H9 (cell line): ENCODE data around the gene IFT80. TPM values are rescaled to one million over a fixed set of nuclear protein-coding genes. Genes with fewer than 3 reads are reported as not detected.

Source experiments
- DNase-seq: peaks from one replicate; pipeline ENCODE4 v3.0.0-alpha.2; 2017
- H2AFZ ChIP-seq: one replicate; pipeline ENCODE4 v1.6.1; 2013; ENCODE audit warnings: mild to moderate bottlenecking, low read length, control low read depth, moderate library complexity
- H2AK5ac ChIP-seq: 2 replicates; pipeline ENCODE4 v1.6.1; 2013; ENCODE audit warnings: low read length, control low read depth, mixed read lengths; ENCODE audit not compliant: insufficient read length
- H2BK120ac ChIP-seq: one replicate; pipeline ENCODE4 v1.6.1; 2013; ENCODE audit warnings: low read depth, mild to moderate bottlenecking, low read length, control low read depth, inconsistent platforms; ENCODE audit not compliant: poor library complexity, severe bottlenecking
- H2BK12ac ChIP-seq: 2 replicates; pipeline ENCODE4 v1.6.1; 2013; ENCODE audit warnings: low read length, control low read depth, mixed read lengths, low read depth; ENCODE audit not compliant: insufficient read length
- H2BK15ac ChIP-seq: 2 replicates; pipeline ENCODE4 v1.6.1; 2013; ENCODE audit warnings: low read depth, low read length, control low read depth
- H2BK20ac ChIP-seq: one replicate; pipeline ENCODE4 v1.6.1; 2013; ENCODE audit warnings: low read depth, mild to moderate bottlenecking, low read length, control low read depth, inconsistent platforms; ENCODE audit not compliant: poor library complexity, severe bottlenecking
- H2BK5ac ChIP-seq: 2 replicates; pipeline ENCODE4 v1.6.1; 2013; ENCODE audit warnings: low read length, control low read depth, mixed read lengths; ENCODE audit not compliant: insufficient read length
- H3K14ac ChIP-seq: 2 replicates; pipeline ENCODE4 v1.6.1; 2013; ENCODE audit warnings: low read length, control low read depth; ENCODE audit not compliant: insufficient read depth
- H3K18ac ChIP-seq: 2 replicates; pipeline ENCODE4 v1.6.1; 2013; ENCODE audit warnings: low read depth, mild to moderate bottlenecking, mixed read lengths, low read length, control low read depth; ENCODE audit not compliant: insufficient read length
- H3K23ac ChIP-seq: 2 replicates; pipeline ENCODE4 v1.6.1; 2013; ENCODE audit warnings: low read length, control low read depth, mixed read lengths, low read depth; ENCODE audit not compliant: insufficient read length
- H3K23me2 ChIP-seq: 2 replicates; pipeline ENCODE4 v1.6.1; 2013; ENCODE audit warnings: low read depth, mild to moderate bottlenecking, mixed read lengths, low read length, control low read depth; ENCODE audit not compliant: insufficient read length, poor library complexity, severe bottlenecking
- H3K27ac ChIP-seq: 2 replicates; pipeline ENCODE4 v1.5.1; 2013; ENCODE audit warnings: low read length, control low read depth, mixed read lengths, low read depth; ENCODE audit not compliant: insufficient read length
- H3K27me3 ChIP-seq: 2 replicates; pipeline ENCODE4 v1.6.1; 2013; ENCODE audit warnings: low read length, control low read depth, inconsistent platforms; ENCODE audit not compliant: insufficient read depth
- H3K4ac ChIP-seq: 2 replicates; pipeline ENCODE4 v1.6.1; 2013; ENCODE audit warnings: low read depth, mild to moderate bottlenecking, control low read depth, inconsistent platforms, low read length, moderate library complexity
- H3K4me1 ChIP-seq: 2 replicates; pipeline ENCODE4 v1.6.1; 2013; ENCODE audit warnings: low read length, control low read depth, inconsistent platforms; ENCODE audit not compliant: insufficient read depth
- H3K4me2 ChIP-seq: 2 replicates; pipeline ENCODE4 v1.6.1; 2013; ENCODE audit warnings: low read length, control low read depth, mixed read lengths; ENCODE audit not compliant: insufficient read length, insufficient read depth
- H3K56ac ChIP-seq: 2 replicates; pipeline ENCODE4 v1.6.1; 2013; ENCODE audit warnings: low read depth, mild to moderate bottlenecking, mixed read lengths, low read length, control low read depth; ENCODE audit not compliant: insufficient read length
- H3K79me1 ChIP-seq: 2 replicates; pipeline ENCODE4 v1.6.1; 2013; ENCODE audit warnings: low read depth, mild to moderate bottlenecking, moderate library complexity, low read length, control low read depth, inconsistent platforms; ENCODE audit not compliant: insufficient read depth, poor library complexity, severe bottlenecking
- H3K79me2 ChIP-seq: 2 replicates; pipeline ENCODE4 v1.6.1; 2013; ENCODE audit warnings: low read length, control low read depth, inconsistent platforms; ENCODE audit not compliant: insufficient read depth
- H3K9ac ChIP-seq: 2 replicates; pipeline ENCODE4 v1.6.1; 2013; ENCODE audit warnings: low read length, control low read depth, mixed read lengths; ENCODE audit not compliant: insufficient read length; ENCODE audit errors: extremely low read depth
- H3K9me3 ChIP-seq: one replicate; pipeline ENCODE4 v1.6.1; 2013; ENCODE audit warnings: low read depth, low read length, inconsistent platforms; ENCODE audit not compliant: control insufficient read depth
- H3T11ph ChIP-seq: one replicate; pipeline ENCODE4 v1.6.1; 2013; ENCODE audit warnings: mild to moderate bottlenecking, low read length, control low read depth, inconsistent platforms
- H4K20me1 ChIP-seq: one replicate; pipeline ENCODE4 v1.6.1; 2013; ENCODE audit not compliant: control insufficient read depth, insufficient read length, insufficient read depth
- H4K5ac ChIP-seq: 2 replicates; pipeline ENCODE4 v1.6.1; 2013; ENCODE audit warnings: low read depth, mild to moderate bottlenecking, mixed read lengths, low read length, control low read depth; ENCODE audit not compliant: insufficient read length
- H4K8ac ChIP-seq: replicated peaks from 2 replicates; pipeline ENCODE4 v1.6.1; 2013; ENCODE audit warnings: low read length, control low read depth, mixed read lengths, low read depth; ENCODE audit not compliant: insufficient read length
- H4K91ac ChIP-seq: 2 replicates; pipeline ENCODE4 v1.6.1; 2013; ENCODE audit warnings: low read depth, mild to moderate bottlenecking, moderate library complexity, mixed read lengths, low read length, control low read depth; ENCODE audit not compliant: insufficient read length
- H3K27ac Mint-ChIP-seq, 3 experiments: 2 replicates in 2 of 3; 3 replicates in 1 of 3; pipeline ENCODE4 v1.8.0; 2020 to 2021; ENCODE audit warnings: mixed read lengths in 3 of 3, mild to moderate bottlenecking in 1 of 3, moderate library complexity in 1 of 3
- H3K27me3 Mint-ChIP-seq: 2 replicates; pipeline ENCODE4 v1.8.0; 2021; ENCODE audit warnings: low read depth, mild to moderate bottlenecking, moderate library complexity, mixed read lengths
- H3K36me3 Mint-ChIP-seq, 3 experiments: 2 replicates in 2 of 3; 3 replicates in 1 of 3; pipeline ENCODE4 v1.8.0; 2020 to 2021; ENCODE audit warnings: low read depth in 3 of 3, mixed read lengths in 3 of 3; ENCODE audit not compliant: insufficient read depth in 1 of 3
- H3K4me1 Mint-ChIP-seq, 2 experiments: 2 replicates each; pipeline ENCODE4 v1.8.0; 2020; ENCODE audit warnings: mixed read lengths in 2 of 2
- H3K4me3 Mint-ChIP-seq, 2 experiments: 2 replicates in 1 of 2; 3 replicates in 1 of 2; pipeline ENCODE4 v1.8.0; 2020 to 2021; ENCODE audit warnings: mild to moderate bottlenecking in 2 of 2, mixed read lengths in 2 of 2, moderate library complexity in 1 of 2
- H3K9me3 Mint-ChIP-seq, 2 experiments: 2 replicates in 1 of 2; 3 replicates in 1 of 2; pipeline ENCODE4 v1.8.0; 2020; ENCODE audit warnings: mild to moderate bottlenecking in 2 of 2, mixed read lengths in 2 of 2, moderate library complexity in 1 of 2
- CTCF ChIP-seq: fragments of 200-600 bp; sonication (generic); conservative IDR thresholded peaks from 3 replicates; pipeline ENCODE4 v1.8.0; 2021; ENCODE audit warnings: antibody characterized with exemption, mild to moderate bottlenecking
- WGBS: extraction: QIAGEN DNeasy Blood & Tissue Kit; methylation state at CpG from one replicate; pipeline ENCODE4 v1.1.7; 2013; ENCODE audit warnings: missing lambda C conversion rate, low lambda C conversion rate, mixed read lengths; ENCODE audit not compliant: insufficient read length; ENCODE audit errors: extremely low coverage; 5-methylcytosine and 5-hydroxymethylcytosine counted together
- total RNA-seq: library from RNA; stranded (reverse); gene quantifications from 2 replicates; pipeline ENCODE4 v1.2.1, GENCODE V29; 2021

IFT80 gene
- total RNA-seq, 1 experiment from 2014 or later: 29.0 TPM

- Histone ChIP-seq H3K9me3 (no peaks in the 10 kb centered on the region), H3K27ac (no peak overlapping the region), H3K56ac (no peak overlapping the region), H3K27me3 (no peaks in the 10 kb centered on the region), H2AFZ (no peak overlapping the region), H3K4me1 (no peaks in the 10 kb centered on the region), H4K5ac (no peak overlapping the region), H2BK20ac (no peak overlapping the region), H4K91ac (no peak overlapping the region), H2BK5ac (no peak overlapping the region), H2BK12ac (no peak overlapping the region), H2BK120ac (no peak overlapping the region), H4K20me1 (no peaks in the 10 kb centered on the region), H3T11ph (no peak overlapping the region), H3K9ac (no peak overlapping the region), H3K79me2 (no peaks in the 10 kb centered on the region), H3K14ac (no peak overlapping the region), H4K8ac (no peak overlapping the region), H2AK5ac (no peak overlapping the region), H3K4ac (no peak overlapping the region), H3K79me1 (no peaks in the 10 kb centered on the region), H3K23me2 (no peaks in the 10 kb centered on the region), H3K4me2 (no peak overlapping the region), H2BK15ac (no peak overlapping the region), H3K23ac (no peak overlapping the region), H3K18ac (no peak overlapping the region)
- H3K9me3 Mint-ChIP-seq: no peaks in the 10 kb centered on the region
- H3K27ac Mint-ChIP-seq: no peak overlapping the region
- WGBS: no CpG with 5 or more reads among the region's 3 CpGs
- DNase-seq: no peak
- TF ChIP-seq CTCF: no peak
- H3K36me3 Mint-ChIP-seq: peaks cover 46 to 91% (median 90%) of the 10 kb centered on the region in 3 experiments; a peak in 6 of 7 replicates
- no peaks in the 10 kb centered on the region; a peak in 1 of 4 replicates for H3K4me1 Mint-ChIP-seq
- no peak overlapping the region for H3K4me3 Mint-ChIP-seq
- no peaks in the 10 kb centered on the region for H3K27me3 Mint-ChIP-seq
Measured at GRCh38 chr3:160417311-160417710, 18.3 kb upstream of the IFT80 start.
